Measurements from ENCODE around the gene VAV3.

The VAV3 gene

GRCh38 chr1:107622535-107622934 lies 342.4 kb downstream of the VAV3 start:
- DNase-seq = no peak

- no peak for DNase-seq
Observed at GRCh38 chr1:107620753-107621152, 344.2 kb downstream of the VAV3 start.

GRCh38 chr1:107618539-107618938 lies 346.4 kb downstream of the VAV3 start:
- DNase-seq = no peak

GRCh38 chr1:107617921-107618320 lies 347.1 kb downstream of the VAV3 start:
- no peak for DNase-seq

GRCh38 chr1:107617456-107617855 lies 347.5 kb downstream of the VAV3 start:
- no peak for DNase-seq

- DNase-seq = no peak
Observed at GRCh38 chr1:107609808-107610207, 355.2 kb downstream of the VAV3 start.

GRCh38 chr1:107604825-107605224 lies 360.2 kb downstream of the VAV3 start:
- DNase-seq = no peak

GRCh38 chr1:107600607-107601160 lies 364.3 kb downstream of the VAV3 start:
- DNase-seq = no peak

- DNase-seq = no peak
Observed at GRCh38 chr1:107599220-107599619, 365.8 kb downstream of the VAV3 start.

- no peak for DNase-seq
Observed at GRCh38 chr1:107597290-107597689, 367.7 kb downstream of the VAV3 start.

GRCh38 chr1:107594536-107594935 lies 370.4 kb downstream of the VAV3 start:
- DNase-seq = no peak

- peak; percentile 58 for DNase-seq
Observed at GRCh38 chr1:107593501-107594209, 371.3 kb downstream of the VAV3 start.

- no peak for DNase-seq
Observed at GRCh38 chr1:107590900-107591622, 373.9 kb downstream of the VAV3 start.

- DNase-seq = no peak
Observed at GRCh38 chr1:107590087-107590486, 374.9 kb downstream of the VAV3 start.

GRCh38 chr1:107588321-107588720 lies 376.7 kb downstream of the VAV3 start:
- no peak for DNase-seq

- DNase-seq = no peak
Observed at GRCh38 chr1:107575226-107575625, 389.8 kb downstream of the VAV3 start.

- DNase-seq = no peak
Observed at GRCh38 chr1:107574044-107574443, 390.9 kb downstream of the VAV3 start.

GRCh38 chr1:107572674-107573211 lies 392.2 kb downstream of the VAV3 start:
- no peak for DNase-seq

GRCh38 chr1:107570768-107571167 lies 394.2 kb downstream of the VAV3 start:
- no peak for DNase-seq

GRCh38 chr1:107563441-107563840 lies 401.5 kb downstream of the VAV3 start:
- no peak for DNase-seq

- no peak for DNase-seq
Observed at GRCh38 chr1:107559881-107560280, 405.1 kb downstream of the VAV3 start.

- DNase-seq = no peak
Observed at GRCh38 chr1:107557095-107557494, 407.9 kb downstream of the VAV3 start.

- no peak for DNase-seq
Observed at GRCh38 chr1:107555578-107555977, 409.4 kb downstream of the VAV3 start.

- no peak for DNase-seq
Observed at GRCh38 chr1:107552781-107553180, 412.2 kb downstream of the VAV3 start.

All from activated CD4-positive, alpha-beta T cell treated with anti-CD3 and anti-CD28 coated beads, Interleukin-2, amount 50 U/mL, for 16 hours (primary cell).